ENCODE measurements around the gene MGAT4C. TPM values are rescaled to one million over a fixed set of nuclear protein-coding genes. Genes with fewer than 3 reads are reported as not detected.

MGAT4C gene
- total and polyA plus RNA-seq, 2 of the 8 experiments (the other 6 are each of a cell fraction or from before 2014, with no cell fraction given) = 1.6 to 2.5 TPM

GRCh38 chr12:86233126-86233525 lies 23.1 kb downstream of the MGAT4C start (continued):
- TF ChIP-seq CHD7 (IDR thresholded peaks at IDR 0.05; ENCODE audit: insufficient replicate concordance, low read length) (no peak), CHD1 (IDR thresholded peaks at IDR 0.05; ENCODE audit: low read depth, low read length) (no peak), SAP30 (IDR thresholded peaks at IDR 0.05; ENCODE audit: insufficient read depth, insufficient replicate concordance, low read length) (no peak), SP1 (IDR thresholded peaks at IDR 0.05; ENCODE audit: low read depth, low read length) (no peak), CREB1 (IDR thresholded peaks at IDR 0.05) (no peak), CBX8 (IDR thresholded peaks at IDR 0.05; ENCODE audit: borderline replicate concordance, low read depth, low read length) (no peak), SIRT6 (IDR thresholded peaks at IDR 0.05; ENCODE audit: low read length) (no peak)

Data from H1 (cell line).